ENCODE results near the gene GNB4.

The GNB4 gene

GRCh38 chr3:179404307-179404706, 47.0 kb downstream of the GNB4 start:
- TF ChIP-seq TAF1 (IDR thresholded peaks at IDR 0.05; ENCODE audit: borderline replicate concordance, low read depth, low read length) (no peak), POLR2A (IDR thresholded peaks at IDR 0.05; ENCODE audit: low read depth, low read length) (no peak), POLR2AphosphoS5 (IDR thresholded peaks at IDR 0.05; ENCODE audit: low read depth, low read length) (no peak)
- DNase-seq (ENCODE audit: insufficient read length) (no peak), FAIRE-seq (no peak)

DNA sequence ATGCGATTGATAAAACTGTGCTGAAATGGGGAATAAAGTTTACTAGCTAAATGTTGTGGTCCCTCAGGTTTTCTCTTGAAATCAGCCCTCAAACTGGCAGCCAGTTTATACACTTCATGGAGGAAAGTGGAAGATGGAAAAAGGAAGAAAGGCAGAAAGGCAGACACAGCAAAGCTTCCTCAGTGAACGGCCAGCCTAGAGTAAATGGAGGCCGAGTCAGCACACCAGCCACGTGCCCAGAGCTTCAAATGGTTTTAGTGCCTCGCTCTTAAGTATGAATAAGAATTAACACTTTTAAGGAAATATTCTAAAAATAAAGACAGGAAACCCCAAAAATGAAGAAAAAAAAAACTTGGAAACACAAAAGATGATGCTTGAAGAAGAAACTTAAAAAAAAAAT, 48.3 kb downstream of the GNB4 start:
- TF ChIP-seq POLR2A (IDR thresholded peaks at IDR 0.05; ENCODE audit: low read depth, low read length), result no peak
- no peak for TF ChIP-seq POLR2AphosphoS5 (IDR thresholded peaks at IDR 0.05; ENCODE audit: low read depth, low read length)
- TF ChIP-seq TAF1 (IDR thresholded peaks at IDR 0.05; ENCODE audit: borderline replicate concordance, low read depth, low read length), result no peak
- FAIRE-seq, result no peak
- no peak for DNase-seq (ENCODE audit: insufficient read length)

- DNase-seq (ENCODE audit: insufficient read length), result no peak
- no peak for FAIRE-seq
Measured at GRCh38 chr3:179401561-179401960, 49.7 kb downstream of the GNB4 start.

DNA sequence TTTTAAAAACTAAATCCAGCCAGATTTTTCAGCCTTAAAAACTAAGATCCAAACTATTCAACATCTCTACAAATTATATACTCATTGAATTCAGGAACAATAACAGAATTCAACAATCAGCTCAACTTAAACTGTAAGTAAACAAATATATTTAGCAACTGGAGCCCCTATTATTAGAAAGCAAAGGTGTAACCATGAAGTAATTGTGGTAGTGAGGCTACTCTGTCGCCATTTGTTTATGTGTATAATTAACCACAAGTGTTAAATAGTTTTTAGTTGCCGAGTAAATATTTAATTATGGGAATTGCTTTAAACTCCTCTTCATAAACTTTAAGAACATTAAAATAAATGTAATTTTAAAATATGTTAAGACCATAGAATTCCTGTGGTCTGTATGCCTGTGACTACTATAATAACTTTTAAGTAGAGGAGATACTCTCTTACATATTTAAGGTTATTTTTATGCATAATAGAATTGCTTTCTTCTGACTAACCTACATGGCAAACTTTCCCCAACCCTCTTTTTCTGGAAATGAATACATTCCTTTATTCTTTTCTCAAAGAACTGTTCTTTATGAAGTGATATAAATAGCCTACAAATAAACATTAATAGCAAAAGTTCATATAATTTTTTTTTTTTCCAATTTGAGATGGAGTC, 52.6 kb downstream of the GNB4 start:
- FAIRE-seq, result no peak
- no peak for TF ChIP-seq TAF1 (IDR thresholded peaks at IDR 0.05; ENCODE audit: borderline replicate concordance, low read depth, low read length)
- TF ChIP-seq POLR2AphosphoS5 (IDR thresholded peaks at IDR 0.05; ENCODE audit: low read depth, low read length), result no peak
- no peak for TF ChIP-seq POLR2A (IDR thresholded peaks at IDR 0.05; ENCODE audit: low read depth, low read length)
- no peak for DNase-seq (ENCODE audit: insufficient read length)

More at GRCh38 chr3:179401561-179401960, 49.7 kb downstream of the GNB4 start:
- TF ChIP-seq POLR2AphosphoS5 (IDR thresholded peaks at IDR 0.05; ENCODE audit: low read depth, low read length), result no peak
- no peak for TF ChIP-seq POLR2A (IDR thresholded peaks at IDR 0.05; ENCODE audit: low read depth, low read length)
- TF ChIP-seq TAF1 (IDR thresholded peaks at IDR 0.05; ENCODE audit: borderline replicate concordance, low read depth, low read length), result no peak

DNA sequence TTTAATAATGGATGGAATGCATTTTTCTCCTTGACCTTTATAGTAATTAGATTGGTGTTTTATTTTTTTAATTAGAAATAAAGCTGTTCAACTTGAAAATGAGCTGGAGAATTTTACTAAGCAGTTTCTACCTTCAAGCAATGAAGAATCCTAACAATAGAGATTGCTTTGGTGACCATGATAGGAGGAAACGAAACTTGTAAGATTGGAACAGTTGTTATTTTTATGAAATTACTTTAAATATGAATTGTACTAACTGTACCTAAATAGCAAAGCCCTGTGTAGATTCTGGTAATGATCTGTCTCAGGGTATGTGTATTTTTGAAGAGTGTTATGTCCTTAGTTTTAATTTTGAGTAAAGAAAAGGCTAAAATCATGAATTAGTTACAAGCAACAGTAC, 59.4 kb downstream of the GNB4 start:
- DNase-seq (ENCODE audit: insufficient read length), result no peak
- FAIRE-seq, result no peak
- TF ChIP-seq POLR2A (IDR thresholded peaks at IDR 0.05; ENCODE audit: low read depth, low read length) (no peak), POLR2AphosphoS5 (IDR thresholded peaks at IDR 0.05; ENCODE audit: low read depth, low read length) (no peak), TAF1 (IDR thresholded peaks at IDR 0.05; ENCODE audit: borderline replicate concordance, low read depth, low read length) (no peak)

GRCh38 chr3:179376474-179376873, 74.8 kb downstream of the GNB4 start:
- FAIRE-seq (no peak), DNase-seq (ENCODE audit: insufficient read length) (no peak)
- TF ChIP-seq POLR2A (IDR thresholded peaks at IDR 0.05; ENCODE audit: low read depth, low read length) (no peak), POLR2AphosphoS5 (IDR thresholded peaks at IDR 0.05; ENCODE audit: low read depth, low read length) (no peak), TAF1 (IDR thresholded peaks at IDR 0.05; ENCODE audit: borderline replicate concordance, low read depth, low read length) (no peak)

- DNase-seq (ENCODE audit: insufficient read length) (no peak), FAIRE-seq (no peak)
- TF ChIP-seq POLR2AphosphoS5 (IDR thresholded peaks at IDR 0.05; ENCODE audit: low read depth, low read length), result no peak
Measured at GRCh38 chr3:179375091-179375999, 75.9 kb downstream of the GNB4 start.

GRCh38 chr3:179373938-179374337, 77.3 kb downstream of the GNB4 start:
- FAIRE-seq (no peak), DNase-seq (ENCODE audit: insufficient read length) (no peak)
- TF ChIP-seq POLR2A (IDR thresholded peaks at IDR 0.05; ENCODE audit: low read depth, low read length) (no peak), POLR2AphosphoS5 (IDR thresholded peaks at IDR 0.05; ENCODE audit: low read depth, low read length) (no peak), TAF1 (IDR thresholded peaks at IDR 0.05; ENCODE audit: borderline replicate concordance, low read depth, low read length) (no peak)

DNA sequence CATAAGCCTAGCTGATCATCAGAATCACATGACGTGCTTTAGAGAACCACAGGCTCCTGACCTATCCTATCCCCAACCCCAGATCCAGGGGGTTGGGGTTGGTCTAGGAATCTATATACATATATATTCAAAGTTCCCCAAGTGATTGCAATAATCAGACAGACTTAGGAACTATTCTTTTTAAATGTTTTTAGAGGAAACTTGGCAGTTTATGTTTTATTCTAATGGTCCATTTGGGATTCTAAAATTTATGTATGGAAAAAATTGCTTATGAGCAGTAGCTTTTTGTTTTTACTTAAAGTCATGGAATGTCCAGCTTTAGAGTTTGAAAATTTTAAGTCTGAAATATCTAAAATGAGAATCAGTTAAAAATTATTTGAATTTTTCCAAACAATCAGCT, 81.6 kb downstream of the GNB4 start:
- TF ChIP-seq POLR2AphosphoS5 (IDR thresholded peaks at IDR 0.05; ENCODE audit: low read depth, low read length) (no peak), POLR2A (IDR thresholded peaks at IDR 0.05; ENCODE audit: low read depth, low read length) (no peak), TAF1 (IDR thresholded peaks at IDR 0.05; ENCODE audit: borderline replicate concordance, low read depth, low read length) (no peak)
- DNase-seq (ENCODE audit: insufficient read length) (no peak), FAIRE-seq (no peak)

DNA sequence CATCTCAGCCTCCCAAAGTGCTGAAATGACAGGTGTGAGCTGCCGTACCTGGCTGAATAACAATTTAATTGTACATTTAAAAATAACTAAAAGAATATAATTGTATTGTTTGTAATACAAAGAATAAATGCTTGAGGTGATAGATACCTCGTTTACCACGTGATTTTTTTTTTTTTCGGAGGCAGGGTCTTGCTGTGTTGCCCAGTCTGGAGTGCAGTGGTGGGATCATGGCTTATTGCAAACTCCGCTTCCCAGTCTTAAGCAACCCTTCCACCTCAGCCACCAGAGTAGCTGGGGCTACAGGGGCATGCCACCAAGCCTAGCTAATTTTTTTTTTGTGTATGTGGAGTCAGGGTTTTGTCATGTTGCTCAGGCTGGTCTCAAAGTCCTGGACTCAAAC, 87.9 kb downstream of the GNB4 start:
- FAIRE-seq (no peak), DNase-seq (ENCODE audit: insufficient read length) (no peak)
- no peak for TF ChIP-seq POLR2AphosphoS5 (IDR thresholded peaks at IDR 0.05; ENCODE audit: low read depth, low read length)
- TF ChIP-seq TAF1 (IDR thresholded peaks at IDR 0.05; ENCODE audit: borderline replicate concordance, low read depth, low read length), result no peak
- TF ChIP-seq POLR2A (IDR thresholded peaks at IDR 0.05; ENCODE audit: low read depth, low read length), result no peak

DNA sequence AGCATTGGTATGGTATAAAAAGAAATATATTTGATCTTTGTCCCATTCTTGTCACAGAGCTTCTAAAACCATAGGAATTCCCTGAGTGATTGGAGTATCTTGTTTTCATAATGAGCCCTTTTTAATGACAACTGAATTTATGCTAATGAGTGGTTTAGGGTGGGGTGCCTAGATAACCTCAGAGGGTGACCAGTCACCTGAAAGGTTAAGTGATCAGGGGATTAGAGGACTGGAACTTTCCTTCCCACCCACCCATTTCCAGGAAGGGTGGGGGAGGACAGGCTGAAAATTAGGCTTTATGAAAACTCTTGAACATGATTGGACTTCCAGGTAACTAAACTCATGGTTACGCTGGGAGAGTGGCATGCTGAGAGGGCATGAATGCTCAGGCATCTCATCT, 95.3 kb downstream of the GNB4 start:
- DNase-seq (ENCODE audit: insufficient read length) (no peak), FAIRE-seq (no peak)
- no peak for TF ChIP-seq POLR2A (IDR thresholded peaks at IDR 0.05; ENCODE audit: low read depth, low read length)
- TF ChIP-seq POLR2AphosphoS5 (IDR thresholded peaks at IDR 0.05; ENCODE audit: low read depth, low read length), result no peak
- no peak for TF ChIP-seq TAF1 (IDR thresholded peaks at IDR 0.05; ENCODE audit: borderline replicate concordance, low read depth, low read length)
